Caki2 (cell line): ENCODE measurements around the gene MYLK4. TPM values are rescaled to one million over a fixed set of nuclear protein-coding genes. Genes with fewer than 3 reads are reported as not detected.

ENCODE experiments used
- DNase-seq: peaks from one replicate; pipeline ENCODE4 v3.0.0-alpha.2; 2015; ENCODE audit warnings: low read depth
- in situ Hi-C: cut with HindIII; loops from 2 replicates; pipeline ENCODE4 v1.10.0; 2016; ENCODE audit warnings: low sequenced_read_pairs, low pct_unique_long_range_greater_than_20kb, mixed read lengths
- total RNA-seq: library from RNA; depleted of rRNA; stranded (reverse); fragments of >200 nt; shearing (Covaris generic); gene quantifications from 2 replicates; pipeline ENCODE4 v1.2.3, GENCODE V29; 2014; ENCODE audit warnings: low replicate concordance; rRNA removed

MYLK4 gene
- 0.57 and 1.2 TPM in 2 replicates for total RNA-seq

DNA sequence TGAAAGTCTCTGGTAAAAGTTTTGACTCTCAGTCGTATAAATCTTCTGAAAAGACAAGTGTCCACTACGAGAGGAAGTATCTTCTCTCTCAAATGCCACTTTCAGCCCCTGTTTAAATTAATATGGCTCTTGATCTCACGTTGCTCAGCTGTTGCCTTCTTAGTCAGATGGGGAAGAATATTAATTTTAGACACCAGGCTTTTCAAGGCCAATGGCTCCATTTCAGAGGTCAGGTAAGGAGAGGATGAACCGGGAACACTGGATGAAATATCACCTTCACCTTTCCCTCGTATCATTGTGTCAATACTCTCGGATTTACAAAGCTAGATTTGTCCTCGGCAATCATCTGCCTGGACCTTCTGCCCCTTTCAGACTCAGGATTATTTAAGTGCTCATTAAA, at the start of gene MYLK4:
MYLK4 (minus strand) TSS at position 91 of the 400 bp plus-strand sequence. CDS start 1,628 bp downstream, outside the sequence.
- in situ Hi-C loops = no loop called here
- DNase-seq = no peak

GRCh38 chr6:2799936-2800527, 49.3 kb upstream of the MYLK4 start:
- in situ Hi-C loops = no loop called here
- no peak for DNase-seq

DNA sequence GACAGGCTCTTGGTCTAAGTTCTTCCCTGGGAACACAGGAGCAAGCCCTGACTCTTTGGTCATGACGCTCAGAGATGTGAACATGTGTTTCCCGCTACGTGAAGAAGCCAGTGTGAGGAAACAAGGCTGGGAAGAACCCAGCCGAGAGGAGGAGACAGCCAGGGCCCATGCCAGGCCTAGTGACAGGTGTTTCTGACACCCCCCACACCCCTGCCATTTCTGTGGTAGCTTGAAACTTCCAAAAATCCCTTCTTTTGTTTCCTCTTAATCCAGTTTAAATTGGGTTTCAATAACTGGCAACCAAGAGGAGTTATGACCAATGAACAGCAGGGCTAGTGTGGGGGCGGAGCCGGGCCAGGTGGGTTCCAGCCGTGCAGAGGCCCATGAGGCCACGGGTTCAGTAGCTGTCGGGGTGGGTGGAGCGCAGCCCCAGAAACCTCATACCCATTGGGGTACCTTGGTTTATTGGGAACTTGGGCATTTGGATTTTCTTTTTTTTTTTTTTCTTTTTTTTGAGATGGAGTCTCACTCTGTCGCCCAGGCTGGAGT, 47.9 kb upstream of the MYLK4 start:
- no peak for DNase-seq
- in situ Hi-C loops = no loop called here

DNA sequence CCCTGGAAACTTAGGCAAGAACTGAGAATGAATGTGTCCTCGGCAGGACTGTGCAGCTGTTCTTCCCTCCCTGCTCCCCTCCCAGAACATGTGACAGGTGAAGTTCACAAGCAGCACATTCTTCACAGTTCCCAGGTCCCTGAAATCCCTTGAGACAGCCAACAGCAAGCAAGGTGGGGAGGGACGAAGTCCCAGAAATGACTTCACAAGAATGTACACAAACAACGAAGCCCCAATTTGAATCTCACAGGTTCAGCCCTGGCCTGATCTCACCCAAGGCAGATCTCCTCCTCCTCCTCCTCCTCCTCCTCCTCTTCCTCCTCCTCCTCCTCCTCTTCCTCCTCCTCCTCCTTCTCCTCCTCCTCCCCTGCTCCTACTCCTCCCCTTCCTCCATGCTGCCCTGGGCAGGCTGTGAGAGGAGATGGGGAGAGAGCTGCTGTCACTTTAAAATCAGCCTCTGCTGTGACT, 46.9 kb upstream of the MYLK4 start:
- in situ Hi-C loops = no loop called here
- DNase-seq = no peak

DNA sequence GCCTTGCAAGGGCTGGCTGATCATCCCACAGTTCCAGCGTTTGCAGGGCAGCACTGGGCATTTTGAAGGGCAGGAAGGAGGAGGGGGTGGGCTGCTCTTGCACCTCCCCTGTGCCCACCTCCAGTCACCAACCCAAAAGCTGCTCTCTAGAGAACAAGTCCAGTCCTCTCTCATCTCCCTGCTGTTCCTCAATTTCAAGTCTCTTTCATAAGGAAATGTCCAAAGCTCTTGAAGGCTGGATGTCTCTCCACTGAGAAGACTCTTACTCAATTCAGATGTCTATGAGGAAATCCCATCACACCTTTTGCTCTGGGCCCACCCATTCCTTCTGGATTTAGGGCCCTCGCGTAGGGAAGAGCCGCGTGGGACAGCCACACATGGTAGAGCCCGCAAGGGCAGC, 46.1 kb upstream of the MYLK4 start:
- in situ Hi-C loops = no loop called here
- no peak for DNase-seq

- in situ Hi-C loops = no loop called here
- no peak for DNase-seq
Observed at GRCh38 chr6:2795956-2796355, 45.2 kb upstream of the MYLK4 start.

- no peak for DNase-seq
- in situ Hi-C loops = no loop called here
Observed at GRCh38 chr6:2795162-2795561, 44.4 kb upstream of the MYLK4 start.

GRCh38 chr6:2794171-2794730, 43.5 kb upstream of the MYLK4 start:
- DNase-seq = no peak
- in situ Hi-C loops = no loop called here

DNA sequence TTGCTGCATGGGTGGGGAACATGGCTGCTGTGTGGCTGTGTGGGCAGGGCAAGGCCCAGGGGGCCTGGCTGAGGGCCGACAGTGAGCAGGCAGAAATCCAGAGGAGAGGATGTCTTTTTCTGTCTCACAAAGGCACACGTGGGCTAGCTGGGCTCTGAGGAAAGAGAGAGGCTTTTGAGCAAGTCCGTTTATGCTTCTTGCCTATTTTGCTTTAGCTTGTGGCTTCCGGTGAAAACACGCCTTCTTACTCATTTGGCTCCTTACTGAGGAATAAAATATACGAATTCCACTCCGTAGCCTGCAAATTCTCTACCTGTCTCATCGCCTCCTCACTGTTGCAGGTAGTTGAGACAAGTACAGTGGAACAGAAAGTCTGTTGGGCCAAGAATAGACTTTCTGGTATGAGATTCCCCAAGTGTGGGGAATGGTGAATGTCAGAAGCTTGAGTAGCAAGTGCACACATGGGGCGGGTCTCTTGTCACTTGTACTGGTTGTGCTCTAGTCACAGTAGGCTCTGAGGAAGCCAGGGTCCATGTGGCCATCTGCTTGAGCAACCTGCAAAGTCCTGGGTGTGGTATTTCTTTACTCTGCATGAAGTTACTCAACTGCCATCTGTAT, 42.9 kb upstream of the MYLK4 start:
- no peak for DNase-seq

GRCh38 chr6:2792330-2793110, 41.8 kb upstream of the MYLK4 start:
- no peak for DNase-seq
- in situ Hi-C loops = no loop called here

More for the DNA sequence above, 42.9 kb upstream of the MYLK4 start:
- in situ Hi-C loops = no loop called here

- in situ Hi-C loops = no loop called here
- DNase-seq = no peak
Observed at GRCh38 chr6:2791450-2791974, 40.8 kb upstream of the MYLK4 start.

DNA sequence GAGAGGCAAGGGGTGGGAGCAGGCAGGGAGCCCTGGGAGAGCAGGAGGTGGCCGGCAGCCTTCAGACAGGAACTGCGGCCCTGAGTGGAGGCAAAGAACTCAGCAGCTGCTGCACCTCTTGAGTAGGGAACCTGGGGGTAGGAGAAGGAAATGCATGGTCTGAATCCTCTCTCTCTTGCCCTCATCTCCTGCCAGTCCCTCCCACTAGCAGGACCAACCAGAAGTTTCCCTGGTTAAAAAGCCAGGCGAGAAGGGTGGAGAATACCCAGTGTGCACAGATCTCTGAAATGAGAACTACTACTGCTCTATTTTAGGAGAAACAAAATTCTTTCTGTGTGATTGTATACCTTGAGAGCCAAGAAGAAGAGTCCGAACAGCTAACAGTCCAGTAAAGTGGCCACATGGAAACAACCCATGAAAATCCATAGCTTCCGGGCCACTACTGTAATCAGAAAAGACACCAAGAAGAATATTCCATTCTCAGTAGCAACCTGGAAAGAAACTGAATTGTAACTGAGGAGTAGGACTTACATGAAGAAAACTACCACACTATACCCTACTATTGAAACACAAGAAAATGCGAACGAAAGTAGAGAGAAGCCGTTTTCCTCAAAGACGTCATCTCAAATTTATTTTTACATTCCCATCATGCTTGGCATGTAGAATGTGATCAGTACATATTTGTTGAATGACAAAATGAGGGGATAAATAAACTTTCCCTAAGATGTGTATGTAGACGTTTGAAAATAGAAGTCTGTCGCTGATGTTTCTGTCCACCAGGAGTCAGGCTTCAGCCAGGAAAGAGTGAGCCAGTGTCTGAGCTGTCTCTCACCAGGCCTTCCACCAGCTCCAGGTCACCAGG, 40.1 kb upstream of the MYLK4 start:
- in situ Hi-C loops = no loop called here
- peak; percentile 71 for DNase-seq

- DNase-seq = no peak
- in situ Hi-C loops = no loop called here
Observed at GRCh38 chr6:2786269-2786668, 35.5 kb upstream of the MYLK4 start.

- in situ Hi-C loops = no loop called here
Observed at GRCh38 chr6:2784930-2785329, 34.2 kb upstream of the MYLK4 start.

GRCh38 chr6:2784061-2784460, 33.3 kb upstream of the MYLK4 start:
- in situ Hi-C loops = no loop called here

More at GRCh38 chr6:2784930-2785329, 34.2 kb upstream of the MYLK4 start:
- DNase-seq = no peak

DNA sequence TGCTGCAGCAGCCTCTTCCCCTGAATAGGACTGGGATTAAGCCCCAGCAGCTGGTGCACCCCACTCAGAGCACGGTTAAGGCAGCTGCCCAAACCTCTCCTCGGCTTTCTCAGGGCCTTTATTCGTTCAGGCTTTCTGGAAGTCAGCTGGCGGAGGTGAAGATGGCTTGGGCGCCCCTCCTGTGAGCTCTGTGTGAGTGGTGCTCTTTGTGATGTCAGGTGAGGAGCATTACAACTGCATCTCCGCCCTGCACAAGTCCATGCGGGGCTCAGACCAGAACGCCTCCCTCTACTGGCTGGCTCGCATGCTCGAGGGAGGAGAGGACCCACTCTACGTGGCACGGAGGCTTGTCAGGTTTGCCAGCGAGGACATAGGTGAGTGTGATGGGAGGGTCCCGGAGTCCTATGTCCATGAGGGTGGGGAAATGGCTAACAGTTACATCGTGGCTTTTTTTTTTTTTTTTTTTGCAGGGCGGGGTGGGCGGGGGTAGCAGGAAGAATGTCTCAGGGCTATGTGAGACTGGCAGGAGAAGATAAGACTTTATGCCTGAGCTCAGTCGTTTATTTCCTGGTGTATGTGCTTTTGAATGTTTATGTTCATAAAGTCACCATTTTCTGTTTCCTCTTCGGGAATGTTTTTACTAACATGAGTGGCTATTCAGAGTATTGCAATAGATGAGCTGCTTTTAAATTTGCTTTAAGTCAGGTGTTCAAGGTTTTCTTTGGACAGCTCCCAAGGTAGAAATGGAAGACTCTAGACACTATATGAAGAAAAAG, 32.7 kb upstream of the MYLK4 start:
- no peak for DNase-seq
- in situ Hi-C loops = no loop called here

More at GRCh38 chr6:2784061-2784460, 33.3 kb upstream of the MYLK4 start:
- no peak for DNase-seq

DNA sequence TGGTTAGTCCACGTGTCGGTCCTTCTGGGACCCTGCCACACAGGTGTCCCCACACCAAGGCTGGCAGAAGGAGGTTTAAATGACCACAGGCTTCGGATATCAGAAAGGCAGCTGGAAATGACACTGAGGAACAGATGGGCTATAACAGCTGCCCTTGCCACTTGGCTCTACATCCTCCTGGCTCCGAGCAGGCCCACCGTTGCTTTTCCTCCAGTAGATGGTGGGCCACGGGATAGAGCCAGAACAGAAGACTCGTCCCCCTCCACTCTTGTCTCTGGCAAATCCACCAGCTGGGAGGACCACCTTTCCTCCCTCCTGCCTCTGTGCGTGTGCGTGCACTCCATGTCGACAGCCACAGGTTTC, 32.1 kb upstream of the MYLK4 start:
- no peak for DNase-seq
- in situ Hi-C loops = no loop called here
